ENCODE measurements around the gene PARD3.

Gene PARD3

DNA sequence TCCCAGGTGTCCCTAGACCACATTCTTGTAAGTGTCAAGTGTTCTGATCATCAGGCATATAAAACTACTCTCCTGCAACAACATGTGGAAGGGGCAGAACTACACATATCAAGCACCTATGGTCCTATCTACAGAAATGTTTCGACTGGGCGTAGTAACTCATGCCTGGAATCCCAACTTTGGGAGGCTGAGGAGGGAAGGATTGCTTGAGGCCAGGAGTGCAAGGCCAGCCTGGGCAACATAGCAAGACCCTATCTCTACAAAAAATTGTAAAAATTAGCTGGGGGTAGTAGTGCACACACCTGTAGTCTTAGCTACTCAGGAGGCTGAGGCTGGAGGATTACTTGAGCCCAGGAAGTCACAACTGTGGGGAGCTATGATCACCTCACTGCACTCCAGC, 244.2 kb downstream of the PARD3 start:
- no peak for DNase-seq

DNA sequence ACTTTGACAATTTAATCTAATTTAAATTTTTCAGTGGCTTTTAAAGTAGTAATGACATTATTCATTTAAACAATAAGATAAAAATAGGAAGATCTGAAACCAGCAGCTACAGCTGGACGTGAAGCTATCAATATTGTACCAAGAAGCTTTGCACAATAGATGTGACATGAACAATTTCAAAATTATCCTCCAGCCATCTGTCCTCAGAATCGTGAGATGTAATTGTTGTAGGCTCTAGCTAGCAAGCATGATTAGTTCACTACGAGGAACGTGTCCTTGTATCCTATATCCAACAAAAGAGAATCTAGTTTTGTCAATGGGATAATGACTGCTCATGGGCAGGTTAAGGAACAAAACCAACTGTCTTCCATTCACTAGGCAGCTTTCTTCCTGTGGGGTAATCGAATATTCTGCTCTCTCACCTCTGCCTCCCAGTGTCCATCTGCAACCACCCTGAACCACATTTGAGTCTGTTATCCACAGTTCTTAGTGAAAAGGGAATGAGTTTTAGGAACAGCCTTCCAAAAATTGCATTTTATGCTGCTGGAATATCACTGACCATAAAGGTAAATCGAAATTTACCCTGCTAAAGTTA, 247.3 kb downstream of the PARD3 start:
- no peak for DNase-seq

GRCh38 chr10:34565934-34566333, 249.2 kb downstream of the PARD3 start:
- no peak for DNase-seq

DNA sequence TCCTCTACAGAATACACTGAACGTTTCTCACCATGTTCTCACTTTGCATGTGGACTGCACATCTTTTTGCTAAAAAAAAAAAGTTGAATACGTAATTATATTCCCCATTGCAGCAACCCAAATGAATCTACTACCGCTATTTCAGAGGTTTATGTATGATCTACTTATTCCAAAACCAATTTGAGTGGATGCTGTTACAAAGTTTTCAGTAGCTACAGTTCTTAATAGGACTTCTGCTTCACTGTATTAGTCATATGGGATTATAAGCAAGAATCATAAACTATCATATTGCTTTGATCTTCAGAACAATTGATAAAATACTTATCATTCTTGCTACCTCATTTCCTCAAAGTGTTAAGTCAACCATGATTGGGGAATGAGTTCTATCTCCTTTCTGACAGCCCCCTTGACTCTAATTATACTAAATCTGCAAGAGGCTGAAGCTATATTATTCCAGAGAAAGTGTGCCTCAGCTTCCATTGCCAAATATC, 257.0 kb downstream of the PARD3 start:
- no peak for DNase-seq

- DNase-seq = no peak
Observed at GRCh38 chr10:34557173-34557572, 257.9 kb downstream of the PARD3 start.

- no peak for DNase-seq
Observed at GRCh38 chr10:34555653-34556052, 259.4 kb downstream of the PARD3 start.

DNA sequence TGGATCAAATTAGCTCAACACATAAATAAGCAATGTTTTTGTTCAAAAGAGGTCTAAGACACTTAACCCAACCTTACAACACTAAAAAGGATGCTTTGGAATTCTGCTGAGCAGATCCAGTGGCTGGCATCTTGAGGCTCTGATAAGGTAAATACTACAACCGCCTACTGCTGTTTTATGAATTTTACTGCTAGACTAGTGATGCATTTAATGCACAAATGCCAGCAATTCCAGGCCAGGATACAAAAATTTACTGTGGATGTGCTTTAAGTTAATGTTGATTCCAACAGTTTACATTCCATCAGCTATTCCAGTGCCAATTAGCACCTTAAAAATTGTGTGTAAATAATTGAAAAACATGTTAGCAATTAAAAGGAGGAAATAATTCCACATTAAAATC, 261.3 kb downstream of the PARD3 start:
- no peak for DNase-seq

DNA sequence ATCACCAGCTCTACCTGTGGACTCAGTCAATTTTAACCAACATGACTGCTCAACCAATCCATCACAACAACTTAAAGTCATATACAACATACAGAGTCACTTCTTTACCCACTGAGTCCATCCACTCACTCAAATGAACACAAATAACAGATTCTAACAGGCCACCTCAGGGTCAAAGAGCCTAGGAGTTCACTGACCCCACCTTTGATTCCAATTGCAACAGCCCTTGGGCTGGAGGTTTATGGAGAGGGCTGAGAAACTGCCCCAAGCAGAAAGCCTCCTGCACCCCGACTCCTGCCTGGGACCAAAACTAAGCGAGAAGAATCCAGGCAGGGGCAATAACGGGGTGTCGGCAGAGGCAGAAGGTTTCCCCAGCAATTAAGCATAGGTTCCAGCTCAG, 263.8 kb downstream of the PARD3 start:
- no peak for DNase-seq

- no peak for DNase-seq
Observed at GRCh38 chr10:34549953-34550352, 265.1 kb downstream of the PARD3 start.

DNA sequence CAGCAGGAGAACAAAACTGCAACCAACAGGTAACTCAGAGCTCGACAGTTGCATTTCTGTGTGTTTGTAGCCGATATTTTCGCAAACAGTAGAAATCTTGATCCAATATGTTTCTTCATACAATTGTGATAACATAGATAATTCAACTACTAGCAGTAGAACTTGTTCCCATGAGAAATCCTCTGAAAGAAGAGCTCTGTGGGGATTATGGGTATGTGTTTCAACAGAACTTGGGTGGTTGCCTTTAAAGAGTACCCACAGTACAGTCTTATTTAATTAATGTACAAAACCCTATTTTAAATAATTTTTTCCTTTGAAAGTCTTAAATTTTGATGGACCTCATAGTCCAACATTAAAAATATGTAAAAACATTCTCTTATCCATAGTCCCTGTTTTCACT, 266.1 kb downstream of the PARD3 start:
- DNase-seq = no peak

DNA sequence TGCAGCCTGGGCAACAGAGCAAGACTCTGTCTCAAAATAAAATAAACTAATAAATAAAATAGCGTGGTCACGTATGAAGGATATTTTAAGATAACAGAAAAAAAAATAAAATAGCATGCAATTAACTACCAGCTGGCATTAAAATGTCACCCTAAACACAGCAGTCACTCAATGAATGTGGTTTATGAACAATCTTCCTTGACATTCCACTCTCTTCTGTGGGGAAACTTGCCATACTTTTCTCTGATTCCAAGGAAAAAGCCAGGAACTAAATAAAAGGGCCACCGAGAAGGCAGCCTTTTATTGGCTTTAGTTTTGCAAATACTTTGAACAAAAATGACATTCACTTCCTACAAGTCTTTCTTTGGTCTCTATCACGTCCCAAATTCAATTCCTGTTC, 266.6 kb downstream of the PARD3 start:
- DNase-seq = no peak

DNA sequence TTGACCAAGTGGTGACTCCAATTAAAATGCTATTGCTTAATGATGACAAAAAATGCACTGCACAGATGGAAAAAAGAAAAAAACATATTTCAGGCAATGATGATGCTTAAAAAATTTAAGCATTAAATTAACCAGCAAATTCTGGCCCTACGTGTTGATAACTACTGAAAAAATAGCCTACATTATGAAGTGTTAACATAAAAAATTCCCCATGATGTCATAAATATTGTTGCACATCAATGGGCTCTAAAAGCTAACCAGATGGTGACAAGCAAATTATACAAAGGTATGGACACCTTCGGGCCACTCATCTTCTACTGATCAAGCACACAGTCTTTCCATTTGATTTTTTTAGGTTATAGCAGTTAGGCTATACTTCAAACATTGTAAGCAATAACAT, 267.4 kb downstream of the PARD3 start:
- no peak for DNase-seq

GRCh38 chr10:34547291-34547690, 267.8 kb downstream of the PARD3 start:
- DNase-seq = no peak

DNA sequence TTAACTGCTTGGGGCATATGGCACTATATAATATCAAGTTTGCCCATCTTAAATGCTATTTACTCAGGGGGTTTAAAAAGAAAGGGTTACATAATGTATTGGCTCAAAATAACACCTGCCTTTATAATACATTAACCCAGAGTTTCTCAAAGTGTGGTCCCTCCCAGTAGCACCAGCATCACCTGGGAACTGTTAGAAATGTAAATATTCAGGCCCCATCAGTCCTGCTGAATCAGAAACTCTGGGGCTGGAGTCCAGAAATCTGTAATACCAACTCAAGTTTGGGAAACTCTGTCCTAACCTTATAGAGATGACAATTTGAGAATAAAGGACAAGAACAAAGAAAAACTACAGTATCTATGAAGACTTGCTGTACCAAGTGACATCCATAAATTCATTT, 270.7 kb downstream of the PARD3 start:
- no peak for DNase-seq

DNA sequence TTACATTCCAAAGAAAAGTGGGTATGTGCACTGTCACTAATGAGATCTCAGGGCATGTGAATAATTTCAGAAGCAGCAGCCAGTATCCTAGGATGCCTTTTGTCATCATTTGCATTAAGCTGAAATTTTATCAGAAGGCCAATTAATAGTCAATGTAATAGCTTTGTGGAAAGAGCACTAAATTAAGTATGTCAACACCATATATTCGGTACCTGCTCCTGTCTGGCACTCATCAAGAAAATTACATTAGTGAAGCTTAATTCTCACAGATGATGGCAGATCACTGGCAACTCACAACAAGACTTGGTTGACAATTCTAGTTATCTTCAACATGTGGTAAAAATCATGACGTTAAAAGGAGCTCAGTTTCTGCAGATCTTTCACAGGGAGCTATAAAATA, 271.4 kb downstream of the PARD3 start:
- DNase-seq = no peak

DNA sequence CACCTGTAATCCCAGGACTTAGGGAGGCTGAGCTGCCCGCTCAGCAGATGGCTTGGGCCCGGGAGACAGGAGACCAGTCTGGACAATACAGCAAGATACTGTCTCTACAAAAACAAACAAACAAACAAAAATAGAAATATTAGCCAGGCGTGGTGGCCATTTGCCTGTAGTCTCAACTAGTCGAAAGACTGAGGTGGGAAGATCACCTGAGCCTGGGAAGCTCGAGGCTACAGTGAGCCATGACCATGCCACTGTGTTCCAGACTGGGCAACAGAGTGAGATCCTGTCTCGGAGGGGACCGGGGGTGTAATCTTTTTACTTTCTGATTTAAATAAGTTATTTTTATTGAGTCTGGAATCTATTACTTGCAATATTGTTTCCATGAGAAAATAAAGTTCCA, 274.6 kb downstream of the PARD3 start:
- no peak for DNase-seq

DNA sequence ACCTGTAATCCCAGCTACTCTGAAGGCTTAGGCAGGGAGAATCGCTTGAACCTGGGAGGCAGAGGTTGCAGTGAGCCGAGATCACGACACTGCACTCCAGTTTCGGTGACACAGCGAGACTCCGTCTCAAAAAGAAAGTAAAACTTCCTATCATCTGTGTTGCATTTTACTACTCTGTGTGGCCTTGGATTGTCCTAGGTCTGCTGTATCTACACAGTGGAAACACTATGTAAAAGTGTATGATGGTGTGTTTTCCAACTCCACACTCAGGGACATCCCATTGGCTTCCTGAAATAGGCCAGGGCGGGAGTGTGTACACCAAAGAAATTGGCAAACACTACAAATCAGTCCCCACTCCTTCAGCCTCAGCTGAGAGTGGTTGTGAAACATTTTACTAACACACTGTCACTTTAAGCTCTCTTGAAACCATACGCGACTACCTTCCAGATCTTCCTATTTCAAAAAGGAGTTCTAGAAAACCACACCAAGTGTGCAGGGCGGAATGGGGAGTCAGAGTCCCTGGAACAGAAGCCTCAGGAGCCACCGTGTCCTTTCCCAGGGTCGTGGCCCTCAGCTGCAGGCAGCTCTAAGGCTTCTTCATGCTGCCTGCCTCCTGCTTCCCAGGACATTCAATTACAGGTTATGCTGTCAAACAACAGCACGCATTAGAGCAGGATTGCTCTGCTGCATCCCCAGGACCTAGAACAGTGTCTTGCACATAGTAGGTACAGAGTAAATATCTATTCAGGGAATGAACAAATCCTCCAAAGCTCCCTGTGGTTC, 275.4 kb downstream of the PARD3 start:
- DNase-seq = no peak

DNA sequence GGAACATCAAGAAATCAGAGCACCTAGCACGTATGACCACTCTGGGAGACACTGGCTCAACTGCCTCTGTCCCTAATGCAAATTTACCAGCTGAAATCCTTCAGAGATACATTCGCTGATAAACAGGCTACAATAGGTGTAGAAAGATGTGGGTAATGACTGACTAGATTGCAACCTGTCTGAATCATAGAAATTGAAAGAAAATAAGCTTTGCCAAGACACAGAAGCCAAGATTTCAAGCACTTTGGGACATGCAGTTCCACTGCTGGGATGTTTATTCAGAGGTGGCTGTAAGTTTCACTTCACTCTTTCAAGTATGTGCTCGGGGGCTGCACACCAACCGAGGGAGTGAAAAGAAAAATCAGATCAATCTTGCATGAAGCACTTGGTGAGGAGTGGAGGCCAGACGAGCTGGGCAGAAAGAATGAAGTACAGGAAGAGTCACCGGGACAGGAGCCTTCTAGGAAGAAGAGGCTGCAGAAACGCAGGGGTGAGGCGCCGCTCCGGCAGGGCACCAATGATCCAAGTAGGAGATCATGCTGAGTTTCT, 276.7 kb downstream of the PARD3 start:
- no peak for DNase-seq

GRCh38 chr10:34537629-34538231, 277.4 kb downstream of the PARD3 start:
- no peak for DNase-seq

- DNase-seq = no peak
Observed at GRCh38 chr10:34535872-34536271, 279.2 kb downstream of the PARD3 start.

DNA sequence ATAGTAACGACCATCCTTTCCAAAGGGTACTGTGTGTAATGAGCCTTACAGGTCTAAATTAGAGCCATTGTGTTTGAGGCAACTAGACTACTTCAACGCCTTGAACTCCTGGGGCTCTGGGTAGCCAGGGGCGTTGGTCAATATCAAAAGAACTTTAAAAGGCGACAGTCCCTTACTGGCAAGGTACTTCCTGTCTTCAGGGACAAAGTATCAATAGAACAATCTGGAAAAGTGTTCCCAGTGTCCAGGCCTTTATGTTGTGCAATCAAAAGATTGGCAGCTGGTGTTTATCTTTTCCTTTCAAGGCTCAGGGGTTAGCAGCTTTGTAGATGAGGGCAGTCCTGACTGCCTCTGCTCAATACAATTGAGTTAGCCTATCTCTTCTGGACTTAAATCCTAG, 284.3 kb downstream of the PARD3 start:
- no peak for DNase-seq

DNA sequence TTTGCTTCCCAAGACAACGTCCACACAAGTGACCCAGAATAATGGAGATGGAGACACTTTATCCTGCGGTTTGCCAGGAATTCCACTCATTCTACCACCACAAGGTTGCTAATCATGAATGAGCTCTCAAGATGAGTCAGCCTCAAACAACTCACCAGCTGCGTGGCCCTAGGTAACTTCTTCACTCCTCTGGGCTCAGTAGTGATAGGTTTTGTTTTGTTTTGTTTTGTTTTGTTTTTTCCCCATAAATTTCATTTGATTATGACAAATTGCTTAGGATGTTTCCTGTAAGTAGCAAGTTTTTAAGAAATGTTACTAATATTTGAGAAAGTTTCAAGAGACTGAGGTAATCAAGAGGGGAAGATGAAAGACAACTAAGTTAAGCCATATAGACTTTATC, 286.8 kb downstream of the PARD3 start:
- no peak for DNase-seq

GRCh38 chr10:34526758-34527730, 288.1 kb downstream of the PARD3 start:
- DNase-seq = no peak
